Measurements from ENCODE around the gene KCTD2. TPM values are rescaled to one million over a fixed set of nuclear protein-coding genes. Genes with fewer than 3 reads are reported as not detected.
A peak's percentile ranks its signal among the peaks of the same experiment; 100 is the strongest.

Gene KCTD2
- total and polyA plus RNA-seq, 9 of the 15 experiments (the other 6 are each of a cell fraction or from before 2014, with no cell fraction given) = 1.7 to 32.9 (median 15.8) TPM

- 0 out of 2 replicates have a peak, but pooled peaks have one; percentile 37 for TF ChIP-seq ZNF592 (IDR thresholded peaks at IDR 0.05)
- TF ChIP-seq MEIS2 (IDR thresholded peaks at IDR 0.05; ENCODE audit: partially characterized antibody) = no peak
- TF ChIP-seq PREB (CRISPR knock-in tag; IDR thresholded peaks at IDR 0.05) = no peak
- TF ChIP-seq MECOM (CRISPR knock-in tag; IDR thresholded peaks at IDR 0.05) = no peak
- TF ChIP-seq ARID3A (IDR thresholded peaks at IDR 0.05; ENCODE audit: borderline replicate concordance, low read depth, low read length) = no peak
- TF ChIP-seq RHOXF2B (CRISPR knock-in tag; conservative IDR thresholded peaks at IDR 0.05) = no peak
- no peak for TF ChIP-seq NR0B1 (IDR thresholded peaks at IDR 0.05; ENCODE audit: partially characterized antibody)
- no peak for TF ChIP-seq ZBTB5 (IDR thresholded peaks at IDR 0.05)
- TF ChIP-seq NFYB (IDR thresholded peaks at IDR 0.05; ENCODE audit: extremely low read depth, insufficient read length) = no peak
- TF ChIP-seq NCOR1 (IDR thresholded peaks at IDR 0.05) = no peak; the same call in 1 of the 2 replicates
- TF ChIP-seq KLF6 (CRISPR knock-in tag; IDR thresholded peaks at IDR 0.05; ENCODE audit: borderline replicate concordance) = no peak
- TF ChIP-seq GATAD2B (IDR thresholded peaks at IDR 0.05; ENCODE audit: borderline replicate concordance) = no peak
- peak; percentile 62; the same call in 1 of the 2 replicates for TF ChIP-seq MAX (CRISPR knock-in tag; IDR thresholded peaks at IDR 0.05)
- TF ChIP-seq ATF7 (IDR thresholded peaks at IDR 0.05) = 0 out of 2 replicates have a peak, but pooled peaks have one; percentile 19
- no peak for TF ChIP-seq MED1 (CRISPR knock-in tag; IDR thresholded peaks at IDR 0.05; ENCODE audit: borderline replicate concordance)
- TF ChIP-seq HIVEP1 (CRISPR knock-in tag; IDR thresholded peaks at IDR 0.05) = no peak
- TF ChIP-seq THRAP3 (IDR thresholded peaks at IDR 0.05; ENCODE audit: borderline replicate concordance) = no peak
- TF ChIP-seq TCF3 (CRISPR knock-in tag; IDR thresholded peaks at IDR 0.05) = peak; percentile 73
- TF ChIP-seq MTA1 (IDR thresholded peaks at IDR 0.05; ENCODE audit: borderline replicate concordance) = no peak
Measured at GRCh38 chr17:75074532-75074931, 27.5 kb downstream of the KCTD2 start (continued).
